ENCODE data around the gene TMEM270. TPM values are rescaled to one million over a fixed set of nuclear protein-coding genes. Genes with fewer than 3 reads are reported as not detected.

TMEM270 gene
- total and polyA plus RNA-seq, 2 of the 4 experiments (the other 2 are of a cell fraction): 0.17 TPM; not detected in 1

DNA sequence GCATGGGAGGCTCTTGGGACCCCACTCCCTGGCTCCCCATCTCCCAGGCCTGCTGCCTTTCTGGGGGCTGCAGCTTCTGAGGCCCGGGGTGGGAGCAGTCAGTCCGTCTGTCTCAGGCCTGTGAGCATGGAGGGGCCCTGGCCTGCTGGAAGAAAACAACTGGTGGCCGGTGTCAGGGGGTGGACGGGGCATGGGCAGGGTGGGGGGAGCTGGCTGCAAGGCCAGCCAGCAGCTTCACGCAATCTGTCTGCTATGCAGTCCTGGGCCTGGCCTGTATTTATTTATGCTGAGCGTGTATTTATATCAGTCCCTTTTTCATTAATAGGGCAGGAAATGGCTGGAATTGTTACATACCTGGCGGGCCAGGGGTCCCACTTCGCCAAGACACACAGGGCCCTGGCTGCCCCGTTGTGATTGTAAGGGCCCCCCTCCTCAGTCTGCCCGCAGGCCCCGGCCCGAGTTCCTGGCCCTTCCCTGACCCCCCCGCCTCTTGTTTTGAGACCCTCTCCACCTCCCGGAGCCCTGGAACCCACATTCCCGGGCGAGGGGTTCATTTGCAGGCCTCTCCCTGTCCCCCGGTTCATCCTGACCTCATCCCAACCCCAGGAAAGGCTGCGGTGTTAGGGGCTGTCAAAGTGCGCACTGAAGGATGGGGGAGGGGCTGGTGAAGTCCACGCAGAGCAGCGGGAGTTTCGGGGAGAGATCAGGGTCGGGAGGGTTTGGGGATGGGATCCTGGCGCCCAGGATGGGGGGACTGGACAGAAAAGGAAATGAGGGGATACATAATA, 8.2 kb downstream of the TMEM270 start:
- H3K18ac ChIP-seq (ENCODE audit: low read depth, low read length): peak overlapping the region; percentile 64
- WGBS, 2 experiments (ENCODE audit: extremely low coverage in 2 of 2, insufficient read length in 1 of 2): 2% methylated on average over 6 of the region's 24 CpGs; no CpG with 5 or more reads in 1 of the 2 experiments
- H3K27ac ChIP-seq (ENCODE audit: insufficient read depth, low read length): peak overlapping the region; percentile 70
- H3K4me2 ChIP-seq (ENCODE audit: low read depth, low read length): no peak overlapping the region; the same call in 1 of the 2 replicates
- peak overlapping the region; percentile 75; the same call in 1 of the 2 replicates for H3K56ac ChIP-seq (ENCODE audit: extremely low read depth, insufficient read depth, low read length)
- H2AK9ac ChIP-seq (replicated peaks; ENCODE audit: low read depth, low read length, poor library complexity): peak overlapping the region; percentile 53
- BruUV-seq (replicated peaks): no TSS peak
- DNase-seq (peak; percentile 72), ATAC-seq (ENCODE audit: low read depth) (peak; percentile 91)
- H3K4ac ChIP-seq (ENCODE audit: low read depth, low read length): peak overlapping the region; percentile 98
- peak overlapping the region; percentile 96 for H2AK5ac ChIP-seq (ENCODE audit: low read depth, low read length)
- H4K91ac ChIP-seq (ENCODE audit: insufficient read depth, low read depth, low read length): peak overlapping the region; percentile 99
- H3K9me3 ChIP-seq (ENCODE audit: control insufficient read depth, insufficient read depth, low read length): no peaks in the 10 kb centered on the region
- H3K14ac ChIP-seq (replicated peaks; ENCODE audit: low read depth, low read length): peak overlapping the region; percentile 99
- no peaks in the 10 kb centered on the region for H4K20me1 ChIP-seq (ENCODE audit: insufficient read depth, low read length)
- dilution Hi-C loops (cut with HindIII; ENCODE audit: low sequenced_read_pairs, unreplicated experiment) (no loop called here), intact Hi-C loops (cut with micrococcal nuclease) (loop anchor here (10.0 kb wide), 1 partner anchor 196 kb away; no protein-coding TSS in a partner anchor), in situ Hi-C loops (cut with MboI; ENCODE audit: low sequenced_read_pairs) (loop anchor here (10.0 kb wide), 2 partner anchors 336 to 526 kb away; no protein-coding TSS in a partner anchor)
- H3K9me1 ChIP-seq (ENCODE audit: insufficient read depth, low read length): peaks cover 21% of the 10 kb centered on the region
- H3K23ac ChIP-seq (ENCODE audit: low read depth, low read length): peak overlapping the region; percentile 80
- H2AFZ ChIP-seq (replicated peaks; ENCODE audit: low read length, poor library complexity): peak overlapping the region; percentile 71
- ChIA-PET CTCF (interaction anchor here (2.0 kb wide), 1 partner anchor 158 kb away, joined by 7 read pairs; no protein-coding TSS in a partner anchor), POLR2A (ENCODE audit: unreplicated experiment) (interaction anchor here (0.6 kb wide), 1 partner anchor 409 kb away, joined by 3 read pairs; no protein-coding TSS in a partner anchor)
- peak overlapping the region; percentile 95 for H2BK20ac ChIP-seq (ENCODE audit: low read depth, low read length)
- H2BK15ac ChIP-seq (ENCODE audit: low read depth, low read length): peak overlapping the region; percentile 98; the same call in 2 of the 3 replicates
- H3K9ac ChIP-seq (ENCODE audit: low read depth, low read length): peak overlapping the region; percentile 26
- peak overlapping the region; percentile 69 to 92 for H4K8ac ChIP-seq (ENCODE audit: low read depth in 2 of 2, low read length in 2 of 2)
- no peaks in the 10 kb centered on the region for H3K36me3 ChIP-seq (ENCODE audit: control insufficient read depth, insufficient read depth, low read length)
- peak overlapping the region; percentile 49 for H2BK5ac ChIP-seq (ENCODE audit: low read depth, low read length, poor library complexity, severe bottlenecking)
- no peak overlapping the region for H3K4me3 ChIP-seq (ENCODE audit: insufficient read depth, low read depth, low read length)
- peaks cover 24% of the 10 kb centered on the region for H3K4me1 ChIP-seq (ENCODE audit: control insufficient read depth, insufficient read depth, low read length)
- TF ChIP-seq, protein P1, sequence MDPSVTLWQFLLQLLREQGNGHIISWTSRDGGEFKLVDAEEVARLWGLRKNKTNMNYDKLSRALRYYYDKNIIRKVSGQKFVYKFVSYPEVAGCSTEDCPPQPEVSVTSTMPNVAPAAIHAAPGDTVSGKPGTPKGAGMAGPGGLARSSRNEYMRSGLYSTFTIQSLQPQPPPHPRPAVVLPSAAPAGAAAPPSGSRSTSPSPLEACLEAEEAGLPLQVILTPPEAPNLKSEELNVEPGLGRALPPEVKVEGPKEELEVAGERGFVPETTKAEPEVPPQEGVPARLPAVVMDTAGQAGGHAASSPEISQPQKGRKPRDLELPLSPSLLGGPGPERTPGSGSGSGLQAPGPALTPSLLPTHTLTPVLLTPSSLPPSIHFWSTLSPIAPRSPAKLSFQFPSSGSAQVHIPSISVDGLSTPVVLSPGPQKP (IDR thresholded peaks at IDR 0.05; ENCODE audit: borderline replicate concordance, low read depth, low read length): no peak
- peak; percentile 34; the same call in 1 of the 2 replicates for TF ChIP-seq SMC3 (IDR thresholded peaks at IDR 0.05; ENCODE audit: low read depth, low read length)
- TF ChIP-seq, protein P2, sequence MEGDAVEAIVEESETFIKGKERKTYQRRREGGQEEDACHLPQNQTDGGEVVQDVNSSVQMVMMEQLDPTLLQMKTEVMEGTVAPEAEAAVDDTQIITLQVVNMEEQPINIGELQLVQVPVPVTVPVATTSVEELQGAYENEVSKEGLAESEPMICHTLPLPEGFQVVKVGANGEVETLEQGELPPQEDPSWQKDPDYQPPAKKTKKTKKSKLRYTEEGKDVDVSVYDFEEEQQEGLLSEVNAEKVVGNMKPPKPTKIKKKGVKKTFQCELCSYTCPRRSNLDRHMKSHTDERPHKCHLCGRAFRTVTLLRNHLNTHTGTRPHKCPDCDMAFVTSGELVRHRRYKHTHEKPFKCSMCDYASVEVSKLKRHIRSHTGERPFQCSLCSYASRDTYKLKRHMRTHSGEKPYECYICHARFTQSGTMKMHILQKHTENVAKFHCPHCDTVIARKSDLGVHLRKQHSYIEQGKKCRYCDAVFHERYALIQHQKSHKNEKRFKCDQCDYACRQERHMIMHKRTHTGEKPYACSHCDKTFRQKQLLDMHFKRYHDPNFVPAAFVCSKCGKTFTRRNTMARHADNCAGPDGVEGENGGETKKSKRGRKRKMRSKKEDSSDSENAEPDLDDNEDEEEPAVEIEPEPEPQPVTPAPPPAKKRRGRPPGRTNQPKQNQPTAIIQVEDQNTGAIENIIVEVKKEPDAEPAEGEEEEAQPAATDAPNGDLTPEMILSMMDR (conservative IDR thresholded peaks at IDR 0.05; ENCODE audit: low read depth, low read length): 0 out of 2 replicates have a peak, but pooled peaks have one; percentile 3
- TF ChIP-seq MAZ (IDR thresholded peaks at IDR 0.05; ENCODE audit: borderline replicate concordance, low read depth, low read length): peak; percentile 34; the same call in 1 of the 2 replicates
- TF ChIP-seq MAFK (IDR thresholded peaks at IDR 0.05; ENCODE audit: low read depth, low read length): peak; percentile 78
- peak overlapping the region; percentile 72 for H4K5ac ChIP-seq (ENCODE audit: low read depth, low read length)
- peak overlapping the region; percentile 98 for H2BK120ac ChIP-seq (ENCODE audit: low read depth, low read length)
- peaks cover 0 to 3% of the 10 kb centered on the region in 2 experiments; a peak in 1 of 4 replicates for H3K79me1 ChIP-seq (ENCODE audit: low read depth in 1 of 2, low read length in 2 of 2)
- no peaks in the 10 kb centered on the region for H3K27me3 ChIP-seq (ENCODE audit: control insufficient read depth, insufficient read depth, low read length)
